ENCODE data around the gene HPSE2.
"Not testable (repeated sequence)": the region's sequence is repeated elsewhere in the genome, so short reads cannot be mapped to it uniquely, and the experiment has no call there.

Gene HPSE2

DNA sequence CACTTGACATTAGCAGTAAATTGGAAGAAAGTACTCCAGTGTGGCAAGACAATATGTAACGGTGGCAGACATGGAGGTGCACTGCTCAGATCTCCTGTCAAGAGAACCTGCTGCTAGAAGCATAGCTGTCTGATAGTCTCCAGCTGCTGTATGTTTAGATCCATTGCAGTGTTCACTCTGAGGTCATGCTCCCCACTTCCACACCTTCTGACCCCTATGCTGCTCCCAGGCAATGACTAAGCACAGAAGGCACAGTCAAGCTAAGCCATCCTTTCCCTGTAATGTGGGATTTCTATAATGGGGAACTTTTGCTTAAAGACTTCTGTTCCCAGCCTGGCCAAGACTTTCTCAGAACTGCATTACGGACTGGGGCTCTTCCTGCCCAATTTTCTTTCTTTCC is 315.8 kb downstream of the HPSE2 start:
- no peak for DNase-seq (ENCODE audit: low spot score)

- no peak for DNase-seq (ENCODE audit: low spot score)
Measured at GRCh38 chr10:98917828-98918227, 317.8 kb downstream of the HPSE2 start.

DNA sequence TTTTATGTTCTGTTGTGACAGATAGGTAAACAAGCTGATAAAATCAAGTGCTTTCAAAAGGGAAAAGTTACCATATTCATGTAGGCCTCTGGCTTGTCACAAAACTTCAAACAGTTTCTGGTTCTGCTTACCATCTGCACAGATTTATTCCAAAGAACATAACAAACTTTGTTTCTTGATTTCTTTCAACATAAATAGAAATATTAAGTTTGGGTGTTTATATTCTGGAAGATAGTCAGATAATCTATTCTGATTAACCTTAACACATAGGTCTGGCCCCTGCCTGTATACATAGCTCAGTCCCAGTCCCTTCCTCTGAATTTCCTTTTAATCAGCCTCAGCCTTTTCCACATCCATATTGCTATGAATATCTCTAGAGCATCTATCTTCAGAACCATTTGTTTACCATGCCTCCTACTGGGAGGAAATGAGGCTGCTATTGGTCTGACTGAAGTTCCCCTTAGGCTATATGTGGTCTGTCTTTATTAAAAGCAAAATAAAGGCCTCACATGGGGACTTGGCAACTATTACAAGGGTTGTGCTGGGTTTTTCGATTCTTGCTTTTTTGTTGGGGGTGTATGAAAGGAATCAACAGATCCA is 319.0 kb downstream of the HPSE2 start:
- DNase-seq (ENCODE audit: low spot score) = no peak

GRCh38 chr10:98915911-98916310 is 319.7 kb downstream of the HPSE2 start:
- no peak for DNase-seq (ENCODE audit: low spot score)

DNA sequence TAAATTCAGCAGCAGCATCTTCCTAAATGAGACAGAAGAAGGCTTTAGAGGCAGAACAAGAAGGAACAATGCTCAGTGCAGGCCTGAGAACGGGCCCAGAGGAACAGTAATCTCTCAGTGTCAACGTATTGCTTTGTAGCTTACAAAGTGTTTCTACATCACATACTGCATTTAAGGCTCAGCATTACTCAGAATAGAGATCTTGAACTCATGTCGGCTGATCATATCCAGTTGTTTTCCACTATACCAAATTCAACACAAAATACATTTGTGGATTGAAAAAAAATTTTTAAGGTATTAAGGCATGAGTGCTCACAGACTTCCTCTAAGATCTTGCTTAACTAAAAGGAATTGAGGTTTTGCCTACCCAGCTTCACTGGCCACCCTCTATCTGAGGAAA is 325.1 kb downstream of the HPSE2 start:
- no peak for DNase-seq (ENCODE audit: low spot score)

DNA sequence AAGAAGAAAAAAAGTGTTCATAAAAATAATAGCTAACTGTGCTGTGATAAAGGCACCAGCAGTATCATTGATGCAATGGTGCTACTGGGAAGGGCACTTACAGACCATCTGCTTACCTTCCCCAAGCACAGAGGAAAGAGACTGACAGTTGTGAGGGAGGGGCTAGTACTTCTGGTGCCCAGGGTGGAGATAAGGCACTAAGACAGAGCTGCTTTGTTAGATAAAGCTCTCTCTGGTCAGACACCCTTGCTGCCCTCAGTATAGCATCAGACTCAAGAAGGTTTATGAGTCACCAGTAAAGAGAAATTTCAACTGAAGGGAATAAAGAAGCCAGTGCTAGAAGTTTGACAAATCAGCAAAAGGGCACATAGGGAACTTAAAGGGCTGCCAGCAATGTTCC is 325.6 kb downstream of the HPSE2 start:
- no peak for DNase-seq (ENCODE audit: low spot score)

- DNase-seq (ENCODE audit: low spot score) = no peak
Measured at GRCh38 chr10:98908868-98909267, 326.8 kb downstream of the HPSE2 start.

DNA sequence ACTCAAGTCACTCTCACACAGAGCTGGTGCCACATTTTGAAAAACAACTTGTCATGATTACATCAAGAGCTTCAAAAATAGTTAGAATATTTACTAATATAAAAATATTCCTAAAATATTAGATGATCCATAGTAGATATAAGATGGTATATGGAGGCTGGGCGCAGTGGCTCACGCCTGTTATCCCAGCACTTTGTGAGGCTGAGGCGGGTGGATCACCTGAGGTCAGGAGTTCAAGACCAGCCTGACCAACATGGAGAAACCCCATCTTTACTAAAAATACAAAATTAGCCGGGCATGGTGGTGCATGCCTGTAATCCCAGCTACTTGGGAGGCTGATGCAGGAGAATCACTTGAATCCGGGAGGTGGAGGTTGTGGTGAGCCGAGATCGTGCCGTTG is 327.4 kb downstream of the HPSE2 start:
- not testable (repeated sequence) for DNase-seq (ENCODE audit: low spot score)

DNA sequence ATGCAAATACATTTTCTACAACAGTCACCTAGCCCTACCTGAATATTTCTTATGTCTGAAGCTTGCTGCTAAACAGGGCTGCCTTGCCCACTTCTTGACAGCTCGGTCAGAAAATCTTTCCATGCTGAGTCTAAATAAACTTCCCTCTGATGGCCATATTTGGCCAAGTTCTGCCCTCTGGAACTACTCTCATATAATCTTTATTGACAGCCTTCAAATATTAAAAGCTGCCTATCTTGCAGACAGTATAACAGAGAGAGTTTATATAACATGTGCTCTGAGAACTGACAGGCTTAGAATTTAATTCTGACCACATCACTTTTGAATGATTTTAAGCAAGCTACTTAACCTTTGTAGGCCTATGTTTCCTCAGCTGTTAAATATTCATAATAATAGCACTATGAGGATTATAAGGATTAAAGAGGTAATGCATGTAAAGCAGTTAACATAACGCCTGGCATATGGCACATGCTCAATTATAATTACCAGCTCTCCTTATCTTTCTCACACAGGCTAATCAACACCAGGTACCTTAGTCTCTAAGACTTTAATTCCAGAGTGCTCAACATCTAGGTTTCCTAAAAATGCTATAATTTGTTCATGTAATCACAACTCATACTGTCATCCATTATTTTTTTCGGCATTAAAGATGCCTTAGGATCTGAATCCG is 334.1 kb downstream of the HPSE2 start:
- no peak for DNase-seq (ENCODE audit: low spot score)

GRCh38 chr10:98899018-98899417 is 336.6 kb downstream of the HPSE2 start:
- DNase-seq (ENCODE audit: low spot score) = no peak

DNA sequence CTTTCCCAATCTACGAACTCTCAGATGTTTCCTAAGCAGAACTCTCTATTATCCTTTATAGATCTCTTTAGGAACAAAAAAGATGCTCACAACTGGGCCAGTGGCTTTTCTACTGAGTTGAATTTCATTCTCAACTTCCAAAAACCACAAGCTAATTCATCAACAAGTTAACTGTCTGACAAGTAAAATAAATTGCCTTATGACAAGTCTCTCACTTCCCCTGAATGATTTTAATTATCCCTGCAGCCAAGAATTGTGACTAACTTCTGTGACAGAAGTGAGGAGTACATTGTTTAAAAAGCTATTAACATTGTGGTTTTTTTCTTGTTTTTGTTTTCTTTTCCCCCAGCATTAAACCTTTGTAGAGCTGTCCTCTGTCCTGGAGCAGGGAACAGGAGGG is 343.1 kb downstream of the HPSE2 start:
- DNase-seq (ENCODE audit: low spot score) = no peak

DNA sequence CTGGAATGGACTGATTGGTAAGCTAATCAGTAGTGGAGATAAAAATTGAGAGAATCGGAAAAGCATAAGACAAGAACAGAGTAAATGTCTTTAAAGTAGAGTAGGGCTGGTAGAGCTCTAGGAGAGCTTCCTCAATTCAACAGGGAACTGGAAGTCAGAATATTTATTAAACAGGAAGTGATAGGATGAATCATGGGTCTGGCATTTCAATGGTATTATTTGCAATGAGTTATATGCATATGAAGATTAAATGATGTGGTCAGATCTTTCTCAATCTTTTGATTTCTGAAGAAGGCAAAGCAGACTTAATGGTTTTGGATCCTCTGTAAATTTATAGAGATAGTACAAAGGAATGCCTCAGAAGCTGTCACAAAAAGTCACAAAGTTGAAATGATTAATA is 349.0 kb downstream of the HPSE2 start:
- DNase-seq (ENCODE audit: low spot score) = no peak

GRCh38 chr10:98885378-98885777 is 350.3 kb downstream of the HPSE2 start:
- DNase-seq (ENCODE audit: low spot score) = no peak

- no peak for DNase-seq (ENCODE audit: low spot score)
Measured at GRCh38 chr10:98881789-98882188, 353.9 kb downstream of the HPSE2 start.

GRCh38 chr10:98880971-98881370 is 354.7 kb downstream of the HPSE2 start:
- DNase-seq (ENCODE audit: low spot score) = no peak

DNA sequence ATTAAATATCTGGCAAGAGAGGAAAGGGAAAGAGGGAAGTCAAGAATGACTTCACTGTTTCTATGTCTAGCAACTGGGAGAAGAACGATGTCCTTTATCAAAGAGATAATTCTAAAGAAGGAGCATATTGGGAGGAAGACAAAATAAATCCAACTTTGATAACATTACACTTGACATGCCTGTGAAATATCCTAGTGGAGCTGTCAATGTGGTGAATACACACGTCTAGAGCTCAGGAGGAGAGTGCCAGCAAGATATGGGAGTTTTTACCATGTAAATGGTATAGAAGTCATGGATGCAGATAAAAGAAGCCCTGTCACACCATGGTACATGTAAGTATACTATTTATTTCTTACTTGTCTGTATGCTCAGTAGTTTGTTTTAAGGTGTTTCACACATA is 356.7 kb downstream of the HPSE2 start:
- DNase-seq (ENCODE audit: low spot score) = no peak

GRCh38 chr10:98878418-98878817 is 357.2 kb downstream of the HPSE2 start:
- no peak for DNase-seq (ENCODE audit: low spot score)

DNA sequence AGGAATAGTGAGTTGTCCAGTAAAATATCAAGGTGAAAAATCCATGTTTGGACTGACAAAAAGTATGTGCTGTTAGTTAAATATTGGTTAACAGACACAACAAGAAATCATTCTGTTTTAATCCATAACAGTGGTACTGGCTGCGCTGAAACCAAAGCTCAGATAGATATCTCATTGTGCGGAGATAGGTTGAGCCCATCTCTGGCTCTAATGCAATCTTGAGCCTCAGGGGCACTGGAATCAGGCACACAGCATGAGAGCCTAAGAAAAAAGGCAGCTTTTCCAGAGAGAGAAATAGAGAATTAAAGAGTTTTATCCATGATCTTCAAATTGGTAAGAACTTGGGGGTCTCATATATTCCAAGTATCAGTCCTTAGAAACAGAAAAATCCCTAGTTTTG is 373.7 kb downstream of the HPSE2 start:
- no peak for DNase-seq (ENCODE audit: low spot score)

GRCh38 chr10:98858525-98858924 is 377.1 kb downstream of the HPSE2 start:
- DNase-seq (ENCODE audit: low spot score) = no peak

GRCh38 chr10:98855403-98856189 is 380.1 kb downstream of the HPSE2 start:
- no peak for DNase-seq (ENCODE audit: low spot score)

GRCh38 chr10:98852686-98853085 is 383.0 kb downstream of the HPSE2 start:
- DNase-seq (ENCODE audit: low spot score) = no peak

- no peak for DNase-seq (ENCODE audit: low spot score)
Measured at GRCh38 chr10:98848361-98848760, 387.3 kb downstream of the HPSE2 start.

- no peak for DNase-seq (ENCODE audit: low spot score)
Measured at GRCh38 chr10:98846787-98847186, 388.9 kb downstream of the HPSE2 start.

All from cerebellar cortex (tissue), 1 donor.